IPS DF 19.7 (cell line): ENCODE data around the gene CEP76.
"Not testable (repeated sequence)": the region's sequence is repeated elsewhere in the genome, so short reads cannot be mapped to it uniquely, and the experiment has no call there.

Experiments
- DNase-seq: peaks from one replicate; pipeline ENCODE4 v3.0.0-alpha.2; 2013; ENCODE audit warnings: low read depth, low spot score

The CEP76 gene

DNA sequence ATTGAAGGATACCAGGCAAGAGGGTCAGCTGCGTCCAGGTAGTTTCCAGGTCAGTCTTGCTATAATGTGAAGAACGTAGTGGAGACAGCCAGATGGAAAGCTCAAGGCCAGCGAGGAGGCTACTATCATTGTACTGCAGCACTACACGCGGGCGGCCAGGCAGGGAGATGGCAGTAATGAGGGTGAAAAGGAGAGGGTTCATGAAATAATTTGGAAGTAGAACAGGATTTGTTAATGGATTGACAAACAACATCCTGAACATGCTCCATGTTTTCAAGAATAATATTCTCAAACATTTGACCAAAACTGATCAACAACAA lies 61.7 kb downstream of the CEP76 start:
- DNase-seq = no peak

- DNase-seq = no peak
Observed at GRCh38 chr18:12639990-12640880, 62.3 kb downstream of the CEP76 start.

GRCh38 chr18:12638644-12639124 lies 63.8 kb downstream of the CEP76 start:
- DNase-seq = no peak

DNA sequence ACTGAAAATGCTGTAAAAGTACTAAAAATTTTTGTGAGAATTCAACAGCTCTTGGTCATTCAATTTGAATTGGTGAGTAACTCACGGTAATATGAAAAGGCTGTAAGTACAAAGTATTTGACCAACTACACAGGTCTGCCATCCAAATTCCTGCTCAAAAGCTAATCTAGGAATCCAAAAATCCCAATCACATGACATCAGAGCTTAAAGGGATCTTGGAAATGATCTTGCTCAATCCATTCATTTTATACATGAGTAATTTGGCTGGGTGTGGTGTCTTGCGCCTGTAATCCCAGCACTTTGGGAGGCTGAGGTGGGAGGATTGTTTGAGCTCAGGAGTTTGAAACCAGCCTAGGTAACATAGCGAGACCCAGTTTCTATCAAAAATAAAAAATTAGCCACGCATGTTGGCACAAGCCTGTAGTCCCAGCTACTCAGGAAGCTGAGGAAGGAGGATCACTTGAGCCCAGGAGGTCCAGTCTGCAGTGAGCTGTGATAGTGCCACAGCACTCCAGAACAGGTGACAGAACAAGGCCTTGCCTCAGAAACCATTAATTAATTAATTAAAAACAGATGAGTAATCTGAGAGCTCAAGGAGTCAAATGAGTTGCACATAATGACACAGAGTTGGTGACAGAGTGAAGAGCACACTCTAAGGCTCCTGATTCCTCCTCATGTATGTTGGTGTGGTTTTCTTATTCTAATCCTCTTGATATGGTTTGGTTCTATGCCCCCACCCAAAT lies 64.5 kb downstream of the CEP76 start:
- DNase-seq = no peak

GRCh38 chr18:12637393-12637792 lies 65.1 kb downstream of the CEP76 start:
- no peak for DNase-seq

GRCh38 chr18:12631831-12632477 lies 70.6 kb downstream of the CEP76 start:
- no peak for DNase-seq

DNA sequence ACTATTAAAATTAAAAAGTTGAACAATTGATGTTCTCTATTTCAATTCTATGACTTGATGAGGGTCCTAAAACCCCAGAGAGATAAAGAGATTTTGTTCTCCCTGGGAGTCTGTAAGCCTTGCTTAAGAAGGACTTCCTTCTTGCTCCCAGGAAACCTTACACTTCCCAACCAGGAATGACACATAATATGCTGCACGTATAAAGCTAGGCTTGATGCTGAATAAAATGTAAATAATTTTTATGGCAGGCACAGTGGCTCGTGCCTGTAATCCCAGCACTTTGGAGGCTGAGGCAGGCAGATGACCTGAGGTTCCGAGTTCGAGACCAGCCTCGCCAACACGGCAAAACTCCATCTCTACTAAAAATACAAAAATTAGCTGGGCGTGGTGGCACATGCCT lies 72.4 kb downstream of the CEP76 start:
- DNase-seq = no peak

DNA sequence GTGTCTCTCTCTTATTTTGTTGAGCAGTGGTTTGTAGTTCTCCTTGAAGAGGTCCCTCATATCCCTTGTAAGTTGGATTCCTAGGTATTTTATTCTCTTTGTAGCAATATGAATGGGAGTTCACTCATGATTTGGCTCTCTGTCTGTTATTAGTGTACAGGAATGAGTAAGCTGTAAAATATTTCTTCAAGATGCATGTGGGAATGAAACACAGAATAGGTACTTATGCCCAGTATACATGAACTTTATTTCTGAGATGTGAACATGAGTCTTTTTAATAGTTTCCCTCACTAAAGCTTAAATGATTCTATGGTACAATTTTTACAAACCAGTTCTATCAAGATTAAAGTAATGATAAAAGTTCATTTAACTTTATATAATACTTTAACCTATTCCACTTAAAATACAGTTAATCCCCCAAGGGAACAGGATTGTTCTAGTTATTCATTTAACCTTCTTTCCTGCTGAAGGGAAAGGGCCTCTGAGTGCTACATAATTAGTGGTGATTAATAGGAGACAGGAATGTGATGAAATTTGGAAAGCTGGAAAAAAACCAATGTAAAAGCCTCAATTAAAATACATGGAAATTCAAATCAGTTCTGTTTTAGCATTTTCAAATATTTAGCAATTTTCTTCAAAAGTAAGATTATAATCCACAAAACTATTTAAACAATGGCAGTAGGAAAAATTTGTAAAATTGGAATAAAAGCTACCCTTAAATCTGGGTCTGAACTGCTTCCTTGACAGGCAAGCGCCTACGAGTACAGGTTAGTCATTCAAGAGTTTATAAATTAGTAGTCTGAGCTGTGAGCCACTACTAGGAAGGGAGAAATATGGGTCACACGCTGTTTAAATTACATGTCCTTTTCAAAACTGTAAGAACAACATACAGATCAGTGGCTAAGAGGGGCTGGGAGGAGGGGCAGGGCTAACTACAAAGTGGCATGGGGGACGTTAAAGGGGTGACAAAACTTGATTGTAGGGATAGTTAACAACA lies 73.5 kb downstream of the CEP76 start:
- DNase-seq = no peak

DNA sequence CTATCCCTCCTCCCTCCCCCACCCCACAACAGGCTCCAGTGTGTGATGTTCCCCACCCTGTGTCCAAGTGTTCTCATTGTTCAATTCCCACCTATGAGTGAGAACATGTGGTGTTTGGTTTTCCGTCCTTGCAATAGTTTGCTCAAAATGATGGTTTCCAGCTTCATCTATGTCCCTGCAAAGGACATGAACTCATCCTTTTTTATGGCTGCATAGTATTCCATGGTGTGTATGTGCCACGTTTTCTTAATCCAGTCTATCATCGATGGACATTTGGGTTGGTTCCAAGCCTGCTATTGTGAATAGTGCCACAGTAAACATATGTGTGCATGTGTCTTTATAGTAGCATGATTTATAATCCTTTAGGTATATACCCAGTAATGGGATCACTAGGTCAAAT lies 75.3 kb downstream of the CEP76 start:
- not testable (repeated sequence) for DNase-seq

GRCh38 chr18:12625241-12625640 lies 77.3 kb downstream of the CEP76 start:
- no peak for DNase-seq
